HG03135 (cell line): ENCODE results near the gene TXK.

Source experiments
- ATAC-seq: cut with Tn5 transposase; IDR thresholded peaks from one replicate; pipeline ENCODE4 v1.9.1; 2021; ENCODE audit warnings: mild to moderate bottlenecking, moderate library complexity; ENCODE audit not compliant: unreplicated experiment

The TXK gene

GRCh38 chr4:48028696-48029095 is 105.4 kb downstream of the TXK start:
- ATAC-seq: no peak

- no peak for ATAC-seq
Observed at GRCh38 chr4:48027653-48028052, 106.4 kb downstream of the TXK start.

- ATAC-seq: no peak
Observed at GRCh38 chr4:48025005-48025404, 109.0 kb downstream of the TXK start.

- no peak for ATAC-seq
Observed at GRCh38 chr4:48024522-48024921, 109.5 kb downstream of the TXK start.

GRCh38 chr4:48022192-48022799 is 111.8 kb downstream of the TXK start:
- no peak for ATAC-seq

GRCh38 chr4:48021100-48021499 is 113.0 kb downstream of the TXK start:
- ATAC-seq: no peak

- ATAC-seq: no peak
Observed at GRCh38 chr4:48018112-48018511, 115.9 kb downstream of the TXK start.

- no peak for ATAC-seq
Observed at GRCh38 chr4:48017108-48017571, 116.9 kb downstream of the TXK start.
